ENCODE results near the gene FCRL6. TPM values are rescaled to one million over a fixed set of nuclear protein-coding genes. Genes with fewer than 3 reads are reported as not detected.

Gene FCRL6
- total RNA-seq, 1 experiment from 2014 or later, result not detected

GRCh38 chr1:159838715-159839114, 36.6 kb downstream of the FCRL6 start:
- DNase-seq (ENCODE audit: unreplicated experiment), result no peak
- H3K27ac Mint-ChIP-seq (ENCODE audit: low read depth, unreplicated experiment), result no peak overlapping the region
- ChIA-PET POLR2A (interaction anchor here (1.1 kb wide), 1 partner anchor 40 kb away, joined by 4 read pairs; no protein-coding TSS in a partner anchor), CTCF (interaction anchor here (1.1 to 5.3 kb wide), 3 partner anchors 25 to 53 kb away, joined by 3 to 36 read pairs (median 35); no protein-coding TSS in a partner anchor)
- TF ChIP-seq CTCF (IDR thresholded peaks at IDR 0.05; ENCODE audit: unreplicated experiment), result no peak
- H3K36me3 Mint-ChIP-seq (ENCODE audit: insufficient read depth, unreplicated experiment), result no peaks in the 10 kb centered on the region
- intact Hi-C loops (cut with micrococcal nuclease), result no loop called here
- peaks cover 9% of the 10 kb centered on the region for H3K4me1 Mint-ChIP-seq (ENCODE audit: insufficient read depth, unreplicated experiment)
- H3K9me3 Mint-ChIP-seq (ENCODE audit: unreplicated experiment), result no peaks in the 10 kb centered on the region
- BruUV-seq (replicated peaks), result no TSS peak
- H3K27me3 Mint-ChIP-seq (ENCODE audit: insufficient read depth, unreplicated experiment), result no peaks in the 10 kb centered on the region
- H3K4me3 Mint-ChIP-seq (ENCODE audit: unreplicated experiment), result no peak overlapping the region

- TF ChIP-seq CTCF (IDR thresholded peaks at IDR 0.05; ENCODE audit: unreplicated experiment), result no peak
- Mint-ChIP-seq H3K27ac (ENCODE audit: low read depth, unreplicated experiment) (no peak overlapping the region), H3K4me1 (ENCODE audit: insufficient read depth, unreplicated experiment) (peaks cover 10% of the 10 kb centered on the region), H3K4me3 (ENCODE audit: unreplicated experiment) (no peak overlapping the region), H3K36me3 (ENCODE audit: insufficient read depth, unreplicated experiment) (no peaks in the 10 kb centered on the region), H3K27me3 (ENCODE audit: insufficient read depth, unreplicated experiment) (no peaks in the 10 kb centered on the region), H3K9me3 (ENCODE audit: unreplicated experiment) (no peaks in the 10 kb centered on the region)
- intact Hi-C loops (cut with micrococcal nuclease), result no loop called here
- ChIA-PET POLR2A (interaction anchor here (1.1 kb wide), 1 partner anchor 40 kb away, joined by 4 read pairs; no protein-coding TSS in a partner anchor), CTCF (interaction anchor here (1.0 to 5.3 kb wide), 6 partner anchors 10 to 628 kb away, joined by 3 to 36 read pairs (median 5); no protein-coding TSS in a partner anchor)
- no peak for DNase-seq (ENCODE audit: unreplicated experiment)
- no TSS peak for BruUV-seq (replicated peaks)
Measured at GRCh38 chr1:159839116-159839849, 37.1 kb downstream of the FCRL6 start.

DNA sequence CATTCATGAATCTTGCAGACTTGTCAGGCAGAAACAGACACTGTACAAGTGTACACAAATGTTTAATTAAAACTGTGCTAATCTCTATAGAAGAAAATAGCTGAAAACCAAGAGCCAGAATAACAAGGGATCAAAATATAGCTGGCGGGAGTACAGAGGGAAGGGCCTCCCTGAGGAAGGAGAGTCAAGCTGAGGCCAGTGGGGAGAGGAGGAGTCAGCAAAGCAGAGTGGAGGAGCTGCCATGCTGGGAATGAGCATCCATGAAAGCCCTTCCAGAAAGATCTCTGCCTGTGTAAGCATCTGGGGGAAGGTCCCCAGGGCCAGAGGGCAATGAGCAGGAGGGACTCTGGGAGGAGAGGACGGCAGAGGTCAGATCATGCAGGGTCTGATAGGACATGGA, 39.6 kb downstream of the FCRL6 start:
- no peaks in the 10 kb centered on the region for H3K36me3 Mint-ChIP-seq (ENCODE audit: insufficient read depth, unreplicated experiment)
- H3K27me3 Mint-ChIP-seq (ENCODE audit: insufficient read depth, unreplicated experiment), result no peaks in the 10 kb centered on the region
- intact Hi-C loops (cut with micrococcal nuclease), result no loop called here
- no peak overlapping the region for H3K27ac Mint-ChIP-seq (ENCODE audit: low read depth, unreplicated experiment)
- no peak overlapping the region for H3K4me3 Mint-ChIP-seq (ENCODE audit: unreplicated experiment)
- H3K4me1 Mint-ChIP-seq (ENCODE audit: insufficient read depth, unreplicated experiment), result peaks cover 18% of the 10 kb centered on the region
- TF ChIP-seq CTCF (IDR thresholded peaks at IDR 0.05; ENCODE audit: unreplicated experiment), result no peak
- DNase-seq (ENCODE audit: unreplicated experiment), result no peak
- POLR2A ChIA-PET, result interaction anchor here (0.6 to 1.5 kb wide), 7 partner anchors 9 to 910 kb away, joined by 3 to 4 read pairs (median 3); partner anchors contain the start of genes PYHIN1 and TAGLN2
- no TSS peak for BruUV-seq (replicated peaks)
- CTCF ChIA-PET, result interaction anchor here (0.6 to 5.3 kb wide), 8 partner anchors 8 to 644 kb away, joined by 3 to 36 read pairs (median 4); no protein-coding TSS in a partner anchor
- H3K9me3 Mint-ChIP-seq (ENCODE audit: unreplicated experiment), result no peaks in the 10 kb centered on the region

DNA sequence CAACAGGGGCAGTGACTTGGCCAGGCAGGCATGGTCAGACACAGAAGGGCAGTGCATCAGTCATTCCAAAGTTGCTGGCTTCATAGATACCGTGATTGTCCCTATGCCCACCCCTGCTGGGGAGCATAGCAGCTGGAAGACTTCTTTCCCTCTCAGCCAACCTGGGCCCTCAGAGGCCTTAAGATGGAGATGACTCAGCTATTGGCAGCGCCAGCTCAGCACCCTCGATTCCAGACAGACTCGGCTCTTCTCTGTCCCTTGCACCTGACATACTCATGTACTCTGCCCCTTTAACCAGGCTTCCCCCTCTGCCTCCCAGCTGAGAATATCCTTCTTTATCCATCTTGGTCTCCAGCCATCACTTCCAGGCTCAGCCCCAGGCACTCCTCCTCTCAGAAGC, 41.3 kb downstream of the FCRL6 start:
- peaks cover 16% of the 10 kb centered on the region for H3K4me1 Mint-ChIP-seq (ENCODE audit: insufficient read depth, unreplicated experiment)
- BruUV-seq (replicated peaks), result no TSS peak
- H3K36me3 Mint-ChIP-seq (ENCODE audit: insufficient read depth, unreplicated experiment), result no peaks in the 10 kb centered on the region
- no peaks in the 10 kb centered on the region for H3K9me3 Mint-ChIP-seq (ENCODE audit: unreplicated experiment)
- no peak overlapping the region for H3K4me3 Mint-ChIP-seq (ENCODE audit: unreplicated experiment)
- DNase-seq (ENCODE audit: unreplicated experiment), result peak; percentile 51
- ChIA-PET POLR2A (interaction anchor here (1.2 to 2.0 kb wide), 2 partner anchors 10 to 27 kb away, joined by 3 to 8 read pairs; no protein-coding TSS in a partner anchor), CTCF (interaction anchor here (0.5 to 1.7 kb wide), 7 partner anchors 9 to 162 kb away, joined by 3 to 9 read pairs (median 4); no protein-coding TSS in a partner anchor)
- H3K27me3 Mint-ChIP-seq (ENCODE audit: insufficient read depth, unreplicated experiment), result no peaks in the 10 kb centered on the region
- intact Hi-C loops (cut with micrococcal nuclease), result no loop called here
- H3K27ac Mint-ChIP-seq (ENCODE audit: low read depth, unreplicated experiment), result no peak overlapping the region
- TF ChIP-seq CTCF (IDR thresholded peaks at IDR 0.05; ENCODE audit: unreplicated experiment), result no peak

Measured in MCF 10A (cell line).